ENCODE results near the gene EXOC2.

Gene EXOC2

GRCh38 chr6:593139-593906, 99.6 kb downstream of the EXOC2 start:
- no peaks in the 10 kb centered on the region for H3K27me3 ChIP-seq
- peak in 1 of 2 donors; percentile 48 for DNase-seq
- peaks cover 15 to 67% (median 45%) of the 10 kb centered on the region in 3 donors for H3K36me3 ChIP-seq
- no peak overlapping the region for H3K4me3 ChIP-seq
- H3K4me1 ChIP-seq: no peaks in the 10 kb centered on the region
- TF ChIP-seq, protein P1, sequence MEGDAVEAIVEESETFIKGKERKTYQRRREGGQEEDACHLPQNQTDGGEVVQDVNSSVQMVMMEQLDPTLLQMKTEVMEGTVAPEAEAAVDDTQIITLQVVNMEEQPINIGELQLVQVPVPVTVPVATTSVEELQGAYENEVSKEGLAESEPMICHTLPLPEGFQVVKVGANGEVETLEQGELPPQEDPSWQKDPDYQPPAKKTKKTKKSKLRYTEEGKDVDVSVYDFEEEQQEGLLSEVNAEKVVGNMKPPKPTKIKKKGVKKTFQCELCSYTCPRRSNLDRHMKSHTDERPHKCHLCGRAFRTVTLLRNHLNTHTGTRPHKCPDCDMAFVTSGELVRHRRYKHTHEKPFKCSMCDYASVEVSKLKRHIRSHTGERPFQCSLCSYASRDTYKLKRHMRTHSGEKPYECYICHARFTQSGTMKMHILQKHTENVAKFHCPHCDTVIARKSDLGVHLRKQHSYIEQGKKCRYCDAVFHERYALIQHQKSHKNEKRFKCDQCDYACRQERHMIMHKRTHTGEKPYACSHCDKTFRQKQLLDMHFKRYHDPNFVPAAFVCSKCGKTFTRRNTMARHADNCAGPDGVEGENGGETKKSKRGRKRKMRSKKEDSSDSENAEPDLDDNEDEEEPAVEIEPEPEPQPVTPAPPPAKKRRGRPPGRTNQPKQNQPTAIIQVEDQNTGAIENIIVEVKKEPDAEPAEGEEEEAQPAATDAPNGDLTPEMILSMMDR (IDR thresholded peaks at IDR 0.05): peak; percentile 70 to 71
- H3K27ac ChIP-seq: no peak overlapping the region
- no peaks in the 10 kb centered on the region for H3K9me3 ChIP-seq
- intact Hi-C loops (cut with DNase I; ENCODE audit: low total_unique reads): loop anchor here (5.0 kb wide), 1 partner anchor 794 kb away; the partner anchor contains the start of gene FOXF2

DNA sequence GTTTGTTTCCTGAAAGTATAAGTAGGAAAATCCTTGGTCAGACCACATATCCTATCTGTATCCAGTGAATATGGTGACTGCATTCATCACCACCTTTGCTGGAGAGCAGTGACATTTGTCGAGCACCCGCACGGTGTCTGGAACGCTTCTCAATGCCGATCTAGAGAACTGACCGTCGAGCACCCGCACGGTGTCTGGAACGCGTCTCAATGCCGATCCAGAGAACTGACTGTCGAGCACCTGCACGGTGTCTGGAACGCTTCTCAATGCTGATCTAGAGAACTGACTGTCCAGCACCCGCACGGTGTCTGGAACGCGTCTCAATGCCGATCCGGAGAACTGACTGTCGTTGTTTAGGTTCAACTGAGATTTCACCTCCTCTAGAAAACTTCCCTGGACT, 103.8 kb downstream of the EXOC2 start:
- Histone ChIP-seq H3K4me3 (no peak overlapping the region), H3K27me3 (no peaks in the 10 kb centered on the region), H3K27ac (no peak overlapping the region), H3K4me1 (no peaks in the 10 kb centered on the region), H3K36me3 (peaks cover 15 to 42% (median 24%) of the 10 kb centered on the region in 3 donors), H3K9me3 (no peaks in the 10 kb centered on the region)
- DNase-seq: no peak
- intact Hi-C loops (cut with DNase I; ENCODE audit: low total_unique reads): no loop called here
- TF ChIP-seq, protein P1 (IDR thresholded peaks at IDR 0.05): no peak

DNA sequence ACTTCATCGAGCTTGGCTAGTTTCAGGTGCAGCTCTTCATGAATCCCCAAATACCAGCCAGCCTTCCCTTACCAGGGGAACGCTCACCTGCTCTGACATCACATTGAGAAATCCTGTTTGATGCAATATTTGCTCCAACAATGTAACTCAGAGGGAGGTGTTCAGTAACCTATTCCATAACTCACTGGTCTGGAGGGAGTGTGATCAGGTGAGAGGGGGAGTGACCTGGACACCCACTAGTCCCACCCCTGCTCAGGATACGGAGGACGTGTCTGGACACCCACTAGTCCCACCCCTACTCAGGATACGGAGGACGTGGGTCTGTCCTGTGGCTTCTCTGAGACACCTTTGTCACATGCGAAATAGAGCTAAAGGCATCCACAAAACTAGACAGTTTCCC, 106.4 kb downstream of the EXOC2 start:
- intact Hi-C loops (cut with DNase I; ENCODE audit: low total_unique reads): no loop called here
- DNase-seq: no peak
- Histone ChIP-seq H3K27me3 (no peaks in the 10 kb centered on the region), H3K27ac (no peak overlapping the region), H3K9me3 (no peaks in the 10 kb centered on the region), H3K4me3 (no peak overlapping the region), H3K4me1 (no peaks in the 10 kb centered on the region), H3K36me3 (peaks cover 5 to 32% (median 15%) of the 10 kb centered on the region in 3 donors)
- TF ChIP-seq, protein P1 (IDR thresholded peaks at IDR 0.05): no peak

DNA sequence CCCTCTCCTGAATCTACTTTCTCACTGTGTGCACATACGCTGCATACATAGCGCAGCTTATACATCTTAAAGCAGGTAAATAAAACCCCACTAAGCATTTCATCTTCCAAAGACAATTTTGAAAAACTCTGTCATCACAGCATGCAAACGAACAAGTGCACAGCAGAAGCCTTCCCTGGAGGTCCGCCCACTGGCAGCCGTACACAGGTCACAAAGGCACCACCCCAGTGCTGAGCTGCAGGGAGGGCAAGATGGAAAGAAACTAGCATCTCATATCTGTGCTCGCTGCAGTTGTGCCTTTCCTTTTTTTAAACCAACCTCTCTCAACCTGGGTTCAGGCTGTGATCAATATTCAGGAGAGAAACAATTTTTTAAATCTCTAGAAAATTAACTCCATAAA, 109.3 kb downstream of the EXOC2 start:
- Histone ChIP-seq H3K27me3 (no peaks in the 10 kb centered on the region), H3K4me3 (no peak overlapping the region), H3K27ac (no peak overlapping the region), H3K36me3 (peaks cover 0 to 4% (median 0%) of the 10 kb centered on the region in 3 donors), H3K9me3 (no peaks in the 10 kb centered on the region), H3K4me1 (no peaks in the 10 kb centered on the region)
- intact Hi-C loops (cut with DNase I; ENCODE audit: low total_unique reads): no loop called here
- no peak for DNase-seq
- TF ChIP-seq, protein P1 (IDR thresholded peaks at IDR 0.05): no peak

GRCh38 chr6:583116-583515, 109.8 kb downstream of the EXOC2 start:
- no peaks in the 10 kb centered on the region for H3K4me1 ChIP-seq
- no peak overlapping the region for H3K27ac ChIP-seq
- no peak overlapping the region for H3K4me3 ChIP-seq
- H3K27me3 ChIP-seq: no peaks in the 10 kb centered on the region
- no peak for DNase-seq
- intact Hi-C loops (cut with DNase I; ENCODE audit: low total_unique reads): no loop called here
- H3K36me3 ChIP-seq: no peaks in the 10 kb centered on the region
- TF ChIP-seq, protein P1 (IDR thresholded peaks at IDR 0.05): no peak
- no peaks in the 10 kb centered on the region for H3K9me3 ChIP-seq
